HG02798 (cell line): Measurements from ENCODE around the gene POLR1E.
A peak's percentile ranks its signal among the peaks of the same experiment; 100 is the strongest.

Experiments used
- ATAC-seq: cut with Tn5 transposase; IDR thresholded peaks from one replicate; pipeline ENCODE4 v1.9.1; 2021; ENCODE audit warnings: mild to moderate bottlenecking; ENCODE audit not compliant: unreplicated experiment, poor library complexity

Gene POLR1E

GRCh38 chr9:37528652-37529471 lies 43.1 kb downstream of the POLR1E start:
- peak; percentile 69 for ATAC-seq

- peak; percentile 79 for ATAC-seq
These were observed 46.0 kb downstream of the POLR1E start for GRCh38 chr9:37531699-37532098.

- no peak for ATAC-seq
These were observed 48.7 kb downstream of the POLR1E start for GRCh38 chr9:37534412-37534811.

GRCh38 chr9:37534901-37535300 lies 49.2 kb downstream of the POLR1E start:
- no peak for ATAC-seq

GRCh38 chr9:37538099-37538498 lies 52.4 kb downstream of the POLR1E start:
- no peak for ATAC-seq

GRCh38 chr9:37539634-37540033 lies 53.9 kb downstream of the POLR1E start:
- ATAC-seq: no peak

GRCh38 chr9:37540634-37541033 lies 54.9 kb downstream of the POLR1E start:
- no peak for ATAC-seq

GRCh38 chr9:37541465-37541864 lies 55.7 kb downstream of the POLR1E start:
- no peak for ATAC-seq

GRCh38 chr9:37542488-37542887 lies 56.7 kb downstream of the POLR1E start:
- no peak for ATAC-seq

- no peak for ATAC-seq
These were observed 57.1 kb downstream of the POLR1E start for GRCh38 chr9:37542895-37543294.

GRCh38 chr9:37543468-37543867 lies 57.7 kb downstream of the POLR1E start:
- no peak for ATAC-seq

- ATAC-seq: no peak
These were observed 61.7 kb downstream of the POLR1E start for GRCh38 chr9:37547328-37547878.

- ATAC-seq: no peak
These were observed 63.8 kb downstream of the POLR1E start for GRCh38 chr9:37549527-37549926.

- ATAC-seq: no peak
These were observed 65.0 kb downstream of the POLR1E start for GRCh38 chr9:37550781-37551180.

- no peak for ATAC-seq
These were observed 65.7 kb downstream of the POLR1E start for GRCh38 chr9:37551468-37551867.

- ATAC-seq: no peak
These were observed 66.1 kb downstream of the POLR1E start for GRCh38 chr9:37551888-37552287.
